Loucy (cell line): ENCODE data around the gene DUSP22.

Source experiments
- H2AFZ ChIP-seq: fragments of 200-600 bp; sonication (generic); 2 replicates; pipeline ENCODE4 v1.6.0; 2016; ENCODE audit warnings: antibody characterized with exemption, mild to moderate bottlenecking, low read length, moderate library complexity
- H3F3A ChIP-seq: fragments of 200-600 bp; 2 replicates; pipeline ENCODE4 v1.6.0; 2016; ENCODE audit warnings: antibody characterized with exemption, low read depth, mild to moderate bottlenecking
- H3K27me3 ChIP-seq: fragments of 200-600 bp; sonication (generic); 2 replicates; pipeline ENCODE4 v1.6.1; 2014; ENCODE audit warnings: low read length, mild to moderate bottlenecking; ENCODE audit not compliant: insufficient read depth, poor library complexity, severe bottlenecking
- H3K36me3 ChIP-seq: fragments of 200-600 bp; sonication (generic); 2 replicates; pipeline ENCODE4 v1.6.1; 2016; ENCODE audit warnings: low read length; ENCODE audit not compliant: insufficient read depth
- H3K4me1 ChIP-seq: fragments of 200-600 bp; sonication (generic); 2 replicates; pipeline ENCODE4 v1.5.1; 2014; ENCODE audit warnings: low read length, mild to moderate bottlenecking; ENCODE audit not compliant: insufficient read depth, poor library complexity, severe bottlenecking
- H3K4me2 ChIP-seq: fragments of 200-600 bp; sonication (generic); 2 replicates; pipeline ENCODE4 v1.6.0; 2014; ENCODE audit warnings: antibody characterized with exemption, low read length, low read depth, mild to moderate bottlenecking; ENCODE audit not compliant: poor library complexity, severe bottlenecking
- H3K4me3 ChIP-seq: fragments of 200-600 bp; sonication (generic); 2 replicates; pipeline ENCODE4 v1.5.1; 2014; ENCODE audit warnings: low read length, mild to moderate bottlenecking, mixed read lengths; ENCODE audit not compliant: poor library complexity, severe bottlenecking
- H3K79me2 ChIP-seq: fragments of 200-600 bp; sonication (generic); 2 replicates; pipeline ENCODE4 v1.6.1; 2014; ENCODE audit warnings: low read length; ENCODE audit not compliant: insufficient read depth
- H3K9ac ChIP-seq: fragments of 200-600 bp; sonication (generic); 2 replicates; pipeline ENCODE4 v1.6.0; 2014; ENCODE audit warnings: mild to moderate bottlenecking, low read depth, low read length, moderate library complexity; ENCODE audit not compliant: poor library complexity, severe bottlenecking
- H3K9me2 ChIP-seq: fragments of 200-600 bp; sonication (generic); replicated peaks from 2 replicates; pipeline ENCODE4 v1.6.1; 2016; ENCODE audit warnings: low read depth, low read length, mixed read lengths
- H3K9me3 ChIP-seq: fragments of 200-600 bp; sonication (generic); 2 replicates; pipeline ENCODE4 v1.6.1; 2014; ENCODE audit warnings: mild to moderate bottlenecking, antibody characterized with exemption, low read length, low read depth; ENCODE audit not compliant: insufficient read depth
- H4K20me1 ChIP-seq: fragments of 200-600 bp; sonication (generic); 2 replicates; pipeline ENCODE4 v1.6.0; 2014; ENCODE audit warnings: antibody characterized with exemption, low read length, mild to moderate bottlenecking; ENCODE audit not compliant: insufficient read depth, poor library complexity, severe bottlenecking
- CTCF ChIP-seq: fragments of 200-600 bp; sonication (generic); conservative IDR thresholded peaks from 2 replicates; pipeline ENCODE4 v1.5.1; 2014; ENCODE audit warnings: mild to moderate bottlenecking, antibody characterized with exemption, low read length
- EZH2phosphoT487 ChIP-seq: fragments of 200-600 bp; IDR thresholded peaks from 2 replicates; pipeline ENCODE4 v1.6.1; 2018; ENCODE audit warnings: antibody characterized with exemption, mild to moderate bottlenecking, moderate library complexity, borderline replicate concordance

Gene DUSP22

GRCh38 chr6:392441-393390 is 100.4 kb downstream of the DUSP22 start:
- no peaks in the 10 kb centered on the region for H3K4me1 ChIP-seq
- no peaks in the 10 kb centered on the region for H3K9me3 ChIP-seq
- H2AFZ ChIP-seq: no peak overlapping the region
- H3K9ac ChIP-seq: no peak overlapping the region
- no peak overlapping the region for H3K4me2 ChIP-seq
- no peaks in the 10 kb centered on the region for H3K79me2 ChIP-seq
- H4K20me1 ChIP-seq: no peaks in the 10 kb centered on the region
- H3K36me3 ChIP-seq: no peaks in the 10 kb centered on the region
- H3K9me2 ChIP-seq: no peaks in the 10 kb centered on the region
- no peaks in the 10 kb centered on the region for H3K27me3 ChIP-seq
- H3F3A ChIP-seq: no peaks in the 10 kb centered on the region
- TF ChIP-seq EZH2phosphoT487 (no peak), CTCF (no peak)
- H3K4me3 ChIP-seq: no peak overlapping the region

- Histone ChIP-seq H3K4me1 (no peaks in the 10 kb centered on the region), H3K9ac (no peak overlapping the region), H3K79me2 (no peaks in the 10 kb centered on the region), H2AFZ (no peak overlapping the region), H3K4me2 (no peak overlapping the region), H4K20me1 (no peaks in the 10 kb centered on the region), H3K27me3 (no peaks in the 10 kb centered on the region), H3K9me3 (no peaks in the 10 kb centered on the region), H3F3A (no peaks in the 10 kb centered on the region), H3K4me3 (no peak overlapping the region), H3K36me3 (no peaks in the 10 kb centered on the region), H3K9me2 (no peaks in the 10 kb centered on the region)
- TF ChIP-seq CTCF: no peak
- TF ChIP-seq EZH2phosphoT487: no peak
These were observed 101.3 kb downstream of the DUSP22 start for GRCh38 chr6:393391-394221.

DNA sequence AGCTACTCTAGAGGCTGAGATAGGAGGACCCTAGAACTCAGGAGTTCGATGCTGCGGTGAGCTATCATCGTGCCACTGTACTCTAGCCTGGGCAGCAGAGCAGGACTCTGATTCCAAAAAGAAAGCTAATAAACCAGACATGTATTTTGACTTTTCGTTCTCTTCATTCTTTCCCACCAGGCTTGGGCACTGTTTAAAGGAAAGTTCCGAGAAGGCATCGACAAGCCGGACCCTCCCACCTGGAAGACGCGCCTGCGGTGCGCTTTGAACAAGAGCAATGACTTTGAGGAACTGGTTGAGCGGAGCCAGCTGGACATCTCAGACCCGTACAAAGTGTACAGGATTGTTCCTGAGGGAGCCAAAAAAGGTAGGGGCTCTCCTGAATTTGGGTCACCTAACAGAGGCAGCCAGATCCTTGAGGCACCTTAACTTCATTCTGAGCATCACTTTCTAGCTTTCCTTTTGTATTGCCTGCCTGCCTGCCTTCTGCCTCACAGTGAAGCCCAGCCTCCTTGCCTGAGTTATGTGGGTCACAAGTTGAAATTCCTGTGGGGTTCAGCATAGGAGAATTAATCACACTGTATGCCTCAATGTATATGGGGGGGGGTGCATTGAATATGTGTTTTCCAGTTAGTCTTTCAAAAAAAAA is 102.5 kb downstream of the DUSP22 start:
- no peak for TF ChIP-seq EZH2phosphoT487
- TF ChIP-seq CTCF: no peak
- Histone ChIP-seq H3K4me2 (no peak overlapping the region), H3K36me3 (no peaks in the 10 kb centered on the region), H3K4me3 (no peak overlapping the region), H3K27me3 (no peaks in the 10 kb centered on the region), H3K9ac (no peak overlapping the region), H2AFZ (no peak overlapping the region), H3K9me2 (no peaks in the 10 kb centered on the region), H3K4me1 (no peaks in the 10 kb centered on the region), H3K79me2 (no peaks in the 10 kb centered on the region), H4K20me1 (no peaks in the 10 kb centered on the region), H3K9me3 (no peaks in the 10 kb centered on the region), H3F3A (no peaks in the 10 kb centered on the region)
